GM11168 (cell line): ENCODE measurements around the gene ABCA7.

Source experiments
- in situ Hi-C: fragments of 300-500 bp; cut with MboI; formaldehyde crosslinking; loops from one replicate; pipeline ENCODE4 v1.12.0; 2022; ENCODE audit warnings: low sequenced_read_pairs; ENCODE audit not compliant: unreplicated experiment

Gene ABCA7

DNA sequence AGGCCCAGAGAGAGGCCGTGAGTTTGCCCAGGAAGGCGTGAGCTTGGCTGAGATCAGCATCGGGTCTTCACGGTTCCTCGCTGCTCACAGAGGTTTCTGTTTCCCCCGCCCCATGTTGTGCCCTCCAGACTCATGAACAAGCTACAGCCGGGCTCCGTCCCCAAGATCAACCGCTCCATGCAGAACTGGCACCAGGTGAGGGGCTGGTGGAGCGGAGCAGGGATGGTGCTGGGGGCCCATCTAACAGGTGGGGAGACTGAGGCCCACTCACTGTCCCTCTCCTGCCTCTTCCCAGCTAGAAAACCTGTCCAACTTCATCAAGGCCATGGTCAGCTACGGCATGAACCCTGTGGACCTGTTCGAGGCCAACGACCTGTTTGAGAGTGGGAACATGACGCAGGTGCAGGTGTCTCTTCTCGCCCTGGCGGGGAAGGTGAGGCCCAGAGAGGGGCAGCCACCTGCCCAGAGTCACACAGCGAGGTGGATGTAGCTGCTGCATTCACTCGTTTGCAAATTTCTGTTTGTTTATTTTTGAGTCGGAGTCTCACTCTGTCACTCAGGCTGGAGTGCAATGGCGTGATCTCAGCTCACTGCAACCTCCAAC, 7.5 kb upstream of the ABCA7 start:
- in situ Hi-C loops, result no loop called here

DNA sequence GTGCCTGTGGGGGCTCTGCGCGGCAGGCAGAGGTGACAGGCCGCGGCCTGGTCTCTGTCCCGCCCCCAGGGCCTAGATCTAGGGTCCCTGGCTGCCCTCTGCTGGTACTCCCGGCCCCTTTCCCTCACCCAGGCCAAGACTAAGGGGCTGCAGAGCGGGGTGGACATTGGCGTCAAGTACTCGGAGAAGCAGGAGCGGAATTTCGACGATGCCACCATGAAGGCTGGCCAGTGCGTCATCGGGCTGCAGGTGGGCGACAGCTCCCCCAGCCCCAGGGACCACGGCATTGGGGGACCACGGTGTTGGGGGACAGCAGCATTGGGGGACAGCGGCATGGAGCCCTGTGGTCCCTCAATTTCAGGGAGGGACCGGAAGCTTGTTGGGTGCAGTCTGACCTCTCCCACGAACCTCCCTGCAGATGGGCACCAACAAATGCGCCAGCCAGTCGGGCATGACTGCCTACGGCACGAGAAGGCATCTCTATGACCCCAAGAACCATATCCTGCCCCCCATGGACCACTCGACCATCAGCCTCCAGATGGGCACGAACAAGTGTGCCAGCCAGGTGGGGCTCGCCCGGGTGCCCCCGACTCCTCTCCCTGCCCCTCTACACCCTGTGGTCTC, 3.8 kb upstream of the ABCA7 start:
- in situ Hi-C loops, result no loop called here

DNA sequence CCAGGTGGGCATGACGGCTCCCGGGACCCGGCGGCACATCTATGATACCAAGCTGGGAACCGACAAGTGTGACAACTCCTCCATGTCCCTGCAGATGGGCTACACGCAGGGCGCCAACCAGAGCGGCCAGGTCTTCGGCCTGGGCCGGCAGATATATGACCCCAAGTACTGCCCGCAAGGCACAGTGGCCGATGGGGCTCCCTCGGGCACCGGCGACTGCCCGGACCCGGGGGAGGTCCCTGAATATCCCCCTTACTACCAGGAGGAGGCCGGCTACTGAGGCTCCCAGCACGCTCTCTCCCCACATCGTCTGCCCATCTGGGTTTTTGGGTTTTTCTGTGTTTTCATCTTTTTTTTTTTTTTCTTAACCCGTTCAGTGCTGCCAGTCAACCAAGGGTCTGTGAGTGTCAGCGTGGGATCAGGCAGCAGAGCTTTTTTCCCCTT, 2.3 kb upstream of the ABCA7 start:
- in situ Hi-C loops, result no loop called here

DNA sequence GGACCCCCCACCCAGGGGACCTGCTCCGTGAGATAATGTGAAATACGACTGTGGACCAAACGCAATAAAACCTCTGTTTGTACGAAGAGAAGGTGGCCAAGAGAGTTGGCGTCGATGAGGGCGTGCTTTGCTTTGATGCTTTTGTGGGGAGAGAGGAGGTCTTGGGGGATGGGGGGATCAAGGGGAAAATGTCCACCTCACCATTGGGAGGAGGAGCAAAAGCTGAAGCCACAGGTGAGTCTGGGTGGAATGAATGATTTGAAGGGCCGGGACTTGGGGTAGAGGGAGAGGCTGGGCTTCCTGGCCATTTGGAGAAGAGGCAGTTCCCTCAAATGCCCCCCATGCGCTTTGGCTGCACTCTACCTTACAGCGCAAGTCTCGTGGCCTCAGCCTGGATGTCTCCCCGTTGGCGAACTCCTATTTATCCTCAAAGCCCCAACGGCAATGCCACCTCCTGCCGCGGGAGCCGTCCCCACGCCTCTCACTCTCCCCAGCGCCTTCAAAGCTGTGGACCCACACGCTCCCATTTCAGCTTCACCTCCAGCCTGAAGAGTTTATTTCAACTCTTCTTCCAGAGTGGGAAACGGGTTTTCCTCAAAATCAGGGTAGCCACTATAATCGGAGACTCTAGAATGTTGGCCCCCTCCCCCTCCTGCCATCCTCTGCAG, 795 bp upstream of the ABCA7 start:
- in situ Hi-C loops, result no loop called here

DNA sequence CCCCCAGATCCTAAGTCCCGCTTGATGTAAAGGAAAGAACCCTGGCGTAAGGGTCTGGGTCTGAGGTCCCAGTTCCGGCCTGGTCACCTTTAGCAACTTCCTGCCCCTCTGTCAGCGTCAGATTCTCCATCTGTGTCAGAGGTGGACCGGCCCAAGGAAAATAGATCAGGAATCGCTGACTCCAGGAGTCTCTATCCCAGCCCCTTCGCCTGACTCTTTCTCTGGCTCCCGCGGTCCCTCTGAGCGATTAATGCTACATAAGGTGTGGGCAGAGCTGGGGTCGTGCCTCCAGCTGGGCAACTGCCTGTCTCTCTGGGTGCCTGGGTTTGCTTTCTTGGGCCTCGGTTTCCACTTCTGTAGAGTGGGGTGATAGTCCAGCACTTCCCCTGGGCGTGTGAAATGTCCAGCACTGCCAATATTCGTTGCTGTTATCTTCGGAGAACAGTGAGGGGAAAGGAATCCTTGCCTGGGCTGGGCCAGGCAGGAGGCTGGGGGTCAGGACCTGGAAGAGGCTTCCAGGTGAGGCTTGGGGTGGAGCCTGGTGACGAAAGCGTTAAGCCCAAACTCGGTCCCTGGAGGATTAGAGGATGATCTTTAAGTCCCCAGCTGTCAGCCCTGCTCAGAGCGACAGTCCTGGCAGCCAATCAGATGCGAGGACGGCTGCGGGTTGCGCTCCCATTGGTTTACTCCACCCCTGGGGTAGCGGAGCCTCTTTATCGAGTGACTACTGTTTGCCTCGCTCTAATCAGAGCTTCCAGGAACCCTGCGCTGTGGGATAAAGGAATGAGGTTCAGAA, 767 bp downstream of the ABCA7 start:
- in situ Hi-C loops, result no loop called here

DNA sequence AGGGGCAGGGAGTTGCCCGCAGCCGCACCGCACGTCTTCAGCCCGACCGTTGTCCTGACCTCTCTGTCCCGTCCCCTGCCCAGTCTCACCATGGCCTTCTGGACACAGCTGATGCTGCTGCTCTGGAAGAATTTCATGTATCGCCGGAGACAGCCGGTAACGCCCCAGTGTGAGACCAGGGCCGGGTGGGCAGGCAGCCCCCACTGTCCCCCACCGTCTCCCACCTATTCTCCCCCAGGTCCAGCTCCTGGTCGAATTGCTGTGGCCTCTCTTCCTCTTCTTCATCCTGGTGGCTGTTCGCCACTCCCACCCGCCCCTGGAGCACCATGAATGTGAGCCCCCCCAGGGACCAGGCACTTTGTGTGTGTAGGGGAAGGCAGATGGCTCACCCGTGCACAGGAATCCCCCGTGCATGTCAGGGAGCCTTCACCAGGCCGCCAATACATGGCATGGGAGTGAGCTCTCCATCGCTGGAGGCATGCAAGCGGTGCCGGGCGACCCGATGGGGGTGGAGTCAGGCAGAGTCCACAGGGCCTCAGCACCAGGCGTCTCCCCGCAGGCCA, 1.4 kb downstream of the ABCA7 start:
- in situ Hi-C loops, result no loop called here

DNA sequence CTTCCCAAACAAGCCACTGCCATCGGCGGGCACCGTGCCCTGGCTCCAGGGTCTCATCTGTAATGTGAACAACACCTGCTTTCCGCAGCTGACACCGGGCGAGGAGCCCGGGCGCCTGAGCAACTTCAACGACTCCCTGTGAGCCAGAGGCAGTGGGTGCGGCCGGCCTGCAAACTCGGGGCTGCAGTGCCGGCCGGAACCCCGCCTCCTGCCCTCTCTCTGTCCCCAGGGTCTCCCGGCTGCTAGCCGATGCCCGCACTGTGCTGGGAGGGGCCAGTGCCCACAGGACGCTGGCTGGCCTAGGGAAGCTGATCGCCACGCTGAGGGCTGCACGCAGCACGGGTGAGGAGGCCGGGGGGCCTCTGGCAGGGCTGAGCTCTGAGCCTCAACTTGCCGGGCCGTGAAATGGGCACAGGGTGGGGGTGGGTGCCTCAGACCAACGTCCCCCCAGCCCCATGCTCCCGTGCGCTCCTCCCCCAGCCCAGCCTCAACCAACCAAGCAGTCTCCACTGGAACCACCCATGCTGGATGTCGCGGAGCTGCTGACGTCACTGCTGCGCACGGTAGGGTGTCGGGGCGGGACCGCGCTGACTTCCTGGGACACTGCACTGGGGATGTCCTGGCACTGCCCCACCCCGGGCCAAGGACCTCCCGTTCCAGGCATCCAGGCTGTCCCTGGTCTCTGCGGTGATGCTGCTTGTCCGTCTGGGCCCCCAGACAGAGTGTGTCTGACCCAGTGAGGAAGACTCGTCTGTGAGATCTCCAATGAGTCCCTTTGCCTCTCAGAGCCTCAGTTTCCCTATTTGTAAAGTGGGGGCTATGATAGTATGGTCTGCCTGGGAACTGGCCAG, 2.2 kb downstream of the ABCA7 start:
- in situ Hi-C loops, result no loop called here

DNA sequence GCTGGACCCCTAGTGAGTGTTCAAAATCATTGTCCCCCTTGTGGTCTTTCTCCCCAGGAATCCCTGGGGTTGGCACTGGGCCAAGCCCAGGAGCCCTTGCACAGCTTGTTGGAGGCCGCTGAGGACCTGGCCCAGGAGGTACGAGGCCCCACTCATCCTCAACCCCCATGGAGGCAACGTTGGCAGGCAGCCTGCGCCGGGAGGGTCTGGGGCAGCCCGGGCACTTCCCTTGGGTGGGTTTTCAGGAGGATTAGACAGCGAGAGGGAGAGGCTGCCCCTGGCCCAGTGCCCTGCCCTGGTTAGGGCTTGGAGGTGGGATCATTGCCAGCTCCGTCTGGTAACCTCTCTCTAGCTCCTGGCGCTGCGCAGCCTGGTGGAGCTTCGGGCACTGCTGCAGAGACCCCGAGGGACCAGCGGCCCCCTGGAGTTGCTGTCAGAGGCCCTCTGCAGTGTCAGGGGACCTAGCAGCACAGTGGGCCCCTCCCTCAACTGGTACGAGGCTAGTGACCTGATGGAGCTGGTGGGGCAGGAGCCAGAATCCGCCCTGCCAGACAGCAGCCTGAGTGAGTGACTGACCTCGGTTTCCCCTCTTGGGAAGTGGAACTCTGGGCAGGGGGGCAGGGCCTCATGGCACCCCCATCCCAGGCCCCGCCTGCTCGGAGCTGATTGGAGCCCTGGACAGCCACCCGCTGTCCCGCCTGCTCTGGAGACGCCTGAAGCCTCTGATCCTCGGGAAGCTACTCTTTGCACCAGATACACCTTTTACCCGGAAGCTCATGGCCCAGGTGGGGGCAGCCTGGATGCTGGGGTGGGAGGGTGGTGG, 3.0 kb downstream of the ABCA7 start:
- in situ Hi-C loops, result no loop called here

DNA sequence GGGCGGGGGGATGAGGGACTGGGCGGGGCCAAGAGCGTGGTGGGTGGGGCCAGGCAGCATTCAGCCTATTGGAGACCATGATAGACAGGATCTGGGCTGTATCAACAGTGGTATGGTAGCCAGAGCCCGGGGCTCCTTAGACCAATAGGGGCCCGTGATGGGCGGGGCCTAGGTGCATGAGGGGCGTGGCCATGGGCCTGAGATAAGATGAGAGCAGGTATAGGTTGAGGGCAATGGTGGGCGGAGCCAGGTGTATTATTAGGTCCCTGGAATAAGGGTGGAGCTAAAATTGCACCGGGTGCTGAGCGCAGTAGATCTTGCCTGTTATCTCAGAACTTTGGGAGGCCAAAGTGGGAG, 5.3 kb downstream of the ABCA7 start:
- in situ Hi-C loops, result no loop called here

DNA sequence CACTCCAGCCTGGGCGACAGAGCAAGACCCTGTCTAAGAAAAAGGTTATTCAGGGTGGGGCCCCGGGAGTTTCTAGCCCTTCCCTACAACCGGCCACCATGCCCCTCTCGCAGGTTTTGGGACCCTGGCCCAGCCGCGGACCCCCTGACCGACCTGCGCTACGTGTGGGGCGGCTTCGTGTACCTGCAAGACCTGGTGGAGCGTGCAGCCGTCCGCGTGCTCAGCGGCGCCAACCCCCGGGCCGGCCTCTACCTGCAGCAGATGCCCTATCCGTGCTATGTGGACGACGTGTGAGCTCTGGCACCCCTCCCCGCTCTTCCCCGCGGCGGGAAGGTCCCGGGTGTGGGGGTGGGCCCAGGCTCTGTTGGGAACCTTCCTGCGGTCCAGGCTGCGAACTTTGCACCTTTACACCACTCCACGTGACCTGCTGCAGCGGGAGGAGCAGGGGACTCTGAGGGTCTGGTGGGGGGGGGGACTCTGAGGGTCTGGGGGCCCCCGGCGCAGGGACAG, 6.3 kb downstream of the ABCA7 start:
- in situ Hi-C loops, result no loop called here

DNA sequence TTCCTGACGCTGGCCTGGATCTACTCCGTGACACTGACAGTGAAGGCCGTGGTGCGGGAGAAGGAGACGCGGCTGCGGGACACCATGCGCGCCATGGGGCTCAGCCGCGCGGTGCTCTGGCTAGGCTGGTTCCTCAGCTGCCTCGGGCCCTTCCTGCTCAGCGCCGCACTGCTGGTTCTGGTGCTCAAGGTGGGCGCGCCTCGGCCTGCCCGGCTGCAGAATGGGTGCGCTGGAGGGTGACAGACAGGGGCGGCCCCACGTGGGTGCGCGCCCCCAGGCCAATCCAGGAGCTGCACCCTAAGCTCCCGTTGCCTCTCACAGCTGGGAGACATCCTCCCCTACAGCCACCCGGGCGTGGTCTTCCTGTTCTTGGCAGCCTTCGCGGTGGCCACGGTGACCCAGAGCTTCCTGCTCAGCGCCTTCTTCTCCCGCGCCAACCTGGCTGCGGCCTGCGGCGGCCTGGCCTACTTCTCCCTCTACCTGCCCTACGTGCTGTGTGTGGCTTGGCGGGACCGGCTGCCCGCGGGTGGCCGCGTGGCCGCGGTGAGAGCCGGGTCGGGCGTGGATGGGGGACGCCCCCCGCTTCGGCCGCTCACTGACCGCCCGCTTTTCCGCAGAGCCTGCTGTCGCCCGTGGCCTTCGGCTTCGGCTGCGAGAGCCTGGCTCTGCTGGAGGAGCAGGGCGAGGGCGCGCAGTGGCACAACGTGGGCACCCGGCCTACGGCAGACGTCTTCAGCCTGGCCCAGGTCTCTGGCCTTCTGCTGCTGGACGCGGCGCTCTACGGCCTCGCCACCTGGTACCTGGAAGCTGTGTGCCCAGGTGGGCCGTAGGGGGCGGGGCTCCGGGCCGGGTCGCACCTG, 7.2 kb downstream of the ABCA7 start:
- in situ Hi-C loops, result no loop called here

DNA sequence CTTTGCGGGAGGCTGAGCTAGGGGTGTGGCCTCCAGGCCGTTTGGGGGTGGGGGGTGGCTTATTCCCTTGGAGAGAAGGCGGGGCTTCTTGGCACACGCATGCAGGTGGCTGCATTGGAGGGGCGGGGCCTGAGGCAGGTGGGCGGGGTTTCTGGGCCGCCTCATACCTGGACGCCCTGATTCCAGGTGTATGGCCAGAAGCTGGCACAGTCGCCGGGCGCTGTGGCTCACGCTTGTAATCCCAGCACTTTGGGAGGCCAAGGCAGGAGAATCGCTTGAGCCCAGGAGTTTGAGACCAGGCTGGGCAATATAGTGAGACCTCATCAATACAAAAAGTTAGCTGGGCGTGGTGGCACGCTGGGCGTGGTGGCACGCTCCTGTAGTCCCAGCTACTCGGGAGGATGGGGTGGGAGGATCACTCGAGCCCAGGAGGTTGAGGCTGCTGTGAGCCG, 7.8 kb downstream of the ABCA7 start:
- in situ Hi-C loops, result no loop called here

DNA sequence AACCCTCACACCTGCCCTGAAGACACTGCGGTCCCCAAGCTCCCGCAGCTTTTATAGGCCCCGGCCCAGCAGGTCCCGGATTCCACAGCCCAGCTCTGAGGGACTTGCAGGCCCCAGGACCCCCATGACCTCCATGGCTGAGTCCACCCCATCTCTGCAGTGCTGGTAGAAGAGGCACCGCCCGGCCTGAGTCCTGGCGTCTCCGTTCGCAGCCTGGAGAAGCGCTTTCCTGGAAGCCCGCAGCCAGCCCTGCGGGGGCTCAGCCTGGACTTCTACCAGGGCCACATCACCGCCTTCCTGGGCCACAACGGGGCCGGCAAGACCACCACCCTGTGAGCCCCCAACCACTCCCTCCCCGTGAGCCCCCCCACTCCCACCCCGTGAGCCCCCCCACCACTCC, 9.2 kb downstream of the ABCA7 start:
- in situ Hi-C loops, result no loop called here

DNA sequence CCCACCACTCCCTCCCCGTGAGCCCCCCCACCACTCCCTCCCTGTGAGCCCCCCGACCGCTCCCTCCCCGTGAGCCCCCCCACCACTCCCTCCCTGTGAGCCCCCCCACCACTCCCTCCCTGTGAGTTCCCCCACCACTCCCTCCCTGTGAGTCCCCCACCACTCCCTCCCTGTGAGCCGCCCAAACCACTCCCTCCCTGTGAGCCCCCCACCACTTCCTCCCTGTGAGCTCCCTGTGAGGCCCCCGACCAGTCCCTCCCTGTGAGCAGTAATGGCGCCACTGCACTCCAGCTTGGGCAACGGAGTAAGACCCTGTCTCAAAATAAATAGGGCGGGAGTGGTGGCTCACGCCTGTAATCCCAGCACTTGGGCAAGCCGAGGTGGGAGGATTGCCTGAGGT, 9.9 kb downstream of the ABCA7 start:
- in situ Hi-C loops, result no loop called here

DNA sequence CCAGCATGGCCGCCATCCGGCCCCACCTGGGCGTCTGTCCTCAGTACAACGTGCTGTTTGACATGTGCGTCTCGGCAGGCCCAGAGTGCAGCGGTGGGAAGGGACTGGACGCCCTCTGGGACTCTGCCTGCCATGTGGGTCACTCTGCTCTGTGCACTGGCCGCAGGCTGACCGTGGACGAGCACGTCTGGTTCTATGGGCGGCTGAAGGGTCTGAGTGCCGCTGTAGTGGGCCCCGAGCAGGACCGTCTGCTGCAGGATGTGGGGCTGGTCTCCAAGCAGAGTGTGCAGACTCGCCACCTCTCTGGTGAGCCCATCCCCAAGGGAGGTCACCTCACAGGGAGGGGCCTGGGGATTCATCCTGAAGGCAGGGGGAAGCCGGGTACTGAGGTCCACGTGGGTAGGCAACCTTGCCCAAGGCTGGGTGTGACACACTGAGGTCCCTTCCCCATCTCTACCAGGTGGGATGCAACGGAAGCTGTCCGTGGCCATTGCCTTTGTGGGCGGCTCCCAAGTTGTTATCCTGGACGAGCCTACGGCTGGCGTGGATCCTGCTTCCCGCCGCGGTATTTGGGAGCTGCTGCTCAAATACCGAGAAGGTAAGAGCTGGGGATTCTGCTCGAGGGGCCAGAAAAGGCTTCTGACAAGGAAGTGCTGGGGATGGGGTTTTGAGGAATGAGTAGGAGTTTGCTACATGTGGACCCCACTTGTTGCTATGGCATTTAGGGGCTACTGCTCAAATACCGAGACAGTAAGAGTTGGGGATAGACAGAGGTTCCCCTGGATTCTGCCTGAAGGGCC, 11.3 kb downstream of the ABCA7 start:
- in situ Hi-C loops, result no loop called here

DNA sequence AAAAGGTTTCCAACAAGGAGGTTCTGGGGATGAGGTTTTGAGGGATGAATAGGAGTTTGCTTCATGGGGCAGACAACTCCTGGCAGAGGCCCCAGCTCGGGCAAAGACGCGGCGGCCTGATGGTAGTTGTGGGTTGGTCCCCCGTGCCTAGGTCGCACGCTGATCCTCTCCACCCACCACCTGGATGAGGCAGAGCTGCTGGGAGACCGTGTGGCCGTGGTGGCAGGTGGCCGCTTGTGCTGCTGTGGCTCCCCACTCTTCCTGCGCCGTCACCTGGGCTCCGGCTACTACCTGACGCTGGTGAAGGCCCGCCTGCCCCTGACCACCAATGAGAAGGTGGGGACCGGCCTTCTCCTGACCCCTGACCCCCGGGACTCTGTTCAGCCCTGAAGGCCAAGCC, 11.9 kb downstream of the ABCA7 start:
- in situ Hi-C loops, result no loop called here

DNA sequence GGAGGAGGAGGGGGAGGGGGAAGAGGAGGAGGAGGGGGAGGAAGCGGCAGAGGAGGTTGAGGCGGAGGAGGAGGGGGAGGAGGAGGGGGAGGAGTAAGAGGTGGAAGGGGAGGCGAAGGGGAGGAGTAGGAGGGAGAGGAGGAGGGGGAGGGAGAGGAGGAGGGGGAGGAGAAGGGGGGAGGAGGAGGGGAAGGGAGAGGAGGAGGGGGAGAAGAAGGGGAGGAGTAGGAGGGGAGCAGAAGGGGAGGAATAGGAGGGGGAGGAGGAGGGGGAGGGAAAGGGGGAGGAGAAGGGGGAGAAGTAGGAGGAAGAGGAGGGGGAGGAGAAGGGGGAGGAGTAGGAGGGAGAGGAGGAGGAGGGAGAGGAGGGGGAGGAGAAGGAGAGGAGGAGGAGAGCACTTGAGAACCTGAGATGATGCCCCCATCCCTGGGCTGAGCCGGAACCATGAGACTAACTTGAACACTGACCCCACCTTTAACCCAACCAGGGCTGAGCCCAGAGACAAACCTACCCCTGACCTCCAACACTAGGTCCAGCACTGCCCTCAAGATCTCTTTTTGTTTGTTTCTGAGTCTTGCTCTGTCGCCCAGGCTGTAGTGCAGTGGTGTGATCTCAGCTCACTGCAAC, 12.6 kb downstream of the ABCA7 start:
- in situ Hi-C loops, result no loop called here
